Activated CD8-positive, alpha-beta T cell treated with anti-CD3 and anti-CD28 coated beads, Interleukin-2, amount 10 ng/mL, durations not matched to agents 7 days and 5 days (primary cell): ENCODE results near the gene SRMS. TPM values are rescaled to one million over a fixed set of nuclear protein-coding genes. Genes with fewer than 3 reads are reported as not detected.
A peak's percentile ranks its signal among the peaks of the same experiment; 100 is the strongest.

ENCODE experiments used
- ATAC-seq: fragments of 150-1000 bp; cut with Tn5 transposase; one replicate; pipeline ENCODE4 v1.10.0; 2021; ENCODE audit warnings: moderate library complexity
- CTCF ChIA-PET: fragments of 350-600 bp; sonication (Branson Sonifier 250); formaldehyde crosslinking; loops from one replicate; lab custom pipeline; 2021; ENCODE audit warnings: antibody characterized with exemption; lab: Charles Lee
- POLR2A ChIA-PET: fragments of 350-600 bp; sonication (Branson Sonifier 250); formaldehyde crosslinking; loops from one replicate; lab custom pipeline; 2021; ENCODE audit warnings: antibody characterized with exemption; lab: Charles Lee
- DNase-seq: peaks from one replicate; pipeline ENCODE4 v3.0.0-alpha.2; 2020
- H3K27ac Mint-ChIP-seq: one replicate; pipeline ENCODE4 v1.8.0; 2021; ENCODE audit warnings: mild to moderate bottlenecking, mixed read lengths
- H3K27me3 Mint-ChIP-seq: one replicate; pipeline ENCODE4 v1.8.0; 2021; ENCODE audit warnings: low read depth, mixed read lengths
- H3K36me3 Mint-ChIP-seq: one replicate; pipeline ENCODE4 v1.8.0; 2021; ENCODE audit warnings: low read depth, mixed read lengths
- H3K4me1 Mint-ChIP-seq: one replicate; pipeline ENCODE4 v1.8.0; 2021; ENCODE audit warnings: low read depth, mixed read lengths
- H3K4me3 Mint-ChIP-seq: one replicate; pipeline ENCODE4 v1.8.0; 2021; ENCODE audit warnings: mild to moderate bottlenecking, mixed read lengths
- H3K9me3 Mint-ChIP-seq: one replicate; pipeline ENCODE4 v1.8.0; 2022; ENCODE audit warnings: mixed read lengths; ENCODE audit not compliant: insufficient read depth
- total RNA-seq, 2 experiments: library from RNA; stranded (reverse); gene quantifications; one replicate each; pipeline ENCODE4 v1.2.3, GENCODE V29; 2021

SRMS gene
- total RNA-seq, 2 experiments from 2014 or later, result not detected

DNA sequence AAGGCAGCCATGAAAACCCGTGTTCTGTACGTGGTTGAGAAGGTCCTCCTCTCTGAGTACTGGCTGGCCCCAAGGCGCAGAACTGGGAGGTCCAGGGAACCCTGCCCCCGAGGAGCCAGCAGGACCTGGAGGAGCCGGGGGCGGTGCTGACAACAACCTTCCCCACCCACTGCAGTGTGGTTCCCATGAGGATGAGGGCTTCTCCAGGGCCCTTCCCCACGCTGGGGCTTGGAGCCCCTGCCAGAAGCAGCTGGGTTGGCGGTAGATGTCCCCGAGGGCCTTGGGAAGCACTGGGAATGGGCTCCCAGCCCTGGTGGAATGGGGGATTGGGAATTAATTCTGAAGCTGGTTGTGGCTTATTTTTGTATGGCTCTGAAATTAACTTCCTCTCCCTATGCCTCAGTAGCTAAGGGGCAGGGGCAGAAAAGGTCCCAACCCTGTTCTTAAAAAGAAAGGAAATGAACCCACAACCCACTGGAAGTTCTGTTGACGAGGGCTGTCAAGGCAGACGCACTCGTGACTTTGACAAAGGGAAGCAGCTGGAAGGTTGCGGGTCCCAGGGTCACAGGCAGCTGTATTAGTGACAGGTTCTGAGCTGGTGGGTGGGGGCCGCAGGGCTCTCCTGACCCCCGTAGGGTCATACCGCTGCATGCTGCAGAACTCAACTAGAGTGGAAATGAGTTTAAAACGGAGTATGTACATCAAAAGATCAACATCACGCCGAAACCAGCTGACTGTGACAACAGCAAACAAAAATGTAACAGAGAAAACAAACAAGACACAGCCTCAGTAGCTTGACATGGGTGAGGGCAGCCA lies 40.4 kb upstream of the SRMS start:
- POLR2A ChIA-PET, result interaction anchor here (1.0 kb wide), 1 partner anchor 14 kb away, joined by 3 read pairs; the partner anchor contains the start of gene HELZ2
- H3K4me1 Mint-ChIP-seq, result peaks cover 4% of the 10 kb centered on the region
- no peak overlapping the region for H3K27ac Mint-ChIP-seq
- peaks cover 7% of the 10 kb centered on the region for H3K27me3 Mint-ChIP-seq
- CTCF ChIA-PET, result no interaction called here
- no peak for ATAC-seq
- DNase-seq, result no peak
- H3K9me3 Mint-ChIP-seq, result no peaks in the 10 kb centered on the region
- peaks cover 18% of the 10 kb centered on the region for H3K36me3 Mint-ChIP-seq
- no peak overlapping the region for H3K4me3 Mint-ChIP-seq

DNA sequence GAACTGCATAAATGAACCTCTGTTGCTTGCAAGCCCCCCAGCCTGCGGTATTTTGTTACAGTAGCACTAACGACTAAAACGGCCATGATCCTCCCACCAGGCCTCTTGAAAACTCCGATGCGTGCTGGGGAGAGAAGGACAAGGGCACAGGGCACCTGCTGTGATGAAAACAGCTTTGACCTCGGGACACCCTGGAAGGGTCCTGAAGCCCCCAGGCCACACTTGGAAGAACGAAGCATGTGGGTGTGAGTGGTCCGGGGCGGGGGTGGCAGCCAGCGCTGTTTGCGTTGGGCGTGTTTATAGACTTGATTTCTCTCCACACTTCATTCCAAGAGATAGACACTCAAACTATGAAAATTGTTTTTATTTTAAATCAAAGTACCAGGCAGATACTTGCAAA lies 39.7 kb upstream of the SRMS start:
- Mint-ChIP-seq H3K27ac (no peak overlapping the region), H3K36me3 (peaks cover 17% of the 10 kb centered on the region), H3K27me3 (peaks cover 12% of the 10 kb centered on the region), H3K4me1 (peaks cover 4% of the 10 kb centered on the region), H3K9me3 (no peaks in the 10 kb centered on the region), H3K4me3 (no peak overlapping the region)
- POLR2A ChIA-PET, result interaction anchor here (0.6 kb wide), 1 partner anchor 977 kb away, joined by 3 read pairs; no protein-coding TSS in a partner anchor
- DNase-seq (no peak), ATAC-seq (no peak)
- CTCF ChIA-PET, result no interaction called here

DNA sequence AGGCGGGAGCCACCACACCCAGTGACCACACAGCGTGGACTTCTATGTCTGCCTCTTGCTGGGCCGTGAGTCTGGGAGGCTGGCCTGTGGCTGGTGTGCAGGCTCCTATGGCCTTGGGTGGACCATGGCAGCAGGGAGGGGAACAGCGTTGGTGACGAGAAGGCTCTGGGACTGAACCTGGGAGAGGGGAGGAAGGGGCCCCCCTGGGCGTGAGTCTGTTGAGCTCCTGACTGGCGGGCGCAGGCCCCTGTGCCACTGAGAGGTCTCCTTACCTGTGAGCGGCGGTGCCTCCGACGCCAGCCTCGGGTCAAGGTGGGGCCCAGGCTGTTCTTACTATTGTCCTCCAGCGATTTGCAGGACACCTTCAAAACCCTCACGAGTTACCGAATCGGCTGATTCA lies 39.2 kb upstream of the SRMS start:
- no peak for DNase-seq
- Mint-ChIP-seq H3K4me3 (no peak overlapping the region), H3K36me3 (peaks cover 17% of the 10 kb centered on the region), H3K27me3 (peaks cover 12% of the 10 kb centered on the region), H3K27ac (no peak overlapping the region), H3K4me1 (peaks cover 4% of the 10 kb centered on the region), H3K9me3 (no peaks in the 10 kb centered on the region)
- ChIA-PET POLR2A (interaction anchor here (0.6 kb wide), 1 partner anchor 977 kb away, joined by 3 read pairs; no protein-coding TSS in a partner anchor), CTCF (no interaction called here)
- ATAC-seq, result no peak

DNA sequence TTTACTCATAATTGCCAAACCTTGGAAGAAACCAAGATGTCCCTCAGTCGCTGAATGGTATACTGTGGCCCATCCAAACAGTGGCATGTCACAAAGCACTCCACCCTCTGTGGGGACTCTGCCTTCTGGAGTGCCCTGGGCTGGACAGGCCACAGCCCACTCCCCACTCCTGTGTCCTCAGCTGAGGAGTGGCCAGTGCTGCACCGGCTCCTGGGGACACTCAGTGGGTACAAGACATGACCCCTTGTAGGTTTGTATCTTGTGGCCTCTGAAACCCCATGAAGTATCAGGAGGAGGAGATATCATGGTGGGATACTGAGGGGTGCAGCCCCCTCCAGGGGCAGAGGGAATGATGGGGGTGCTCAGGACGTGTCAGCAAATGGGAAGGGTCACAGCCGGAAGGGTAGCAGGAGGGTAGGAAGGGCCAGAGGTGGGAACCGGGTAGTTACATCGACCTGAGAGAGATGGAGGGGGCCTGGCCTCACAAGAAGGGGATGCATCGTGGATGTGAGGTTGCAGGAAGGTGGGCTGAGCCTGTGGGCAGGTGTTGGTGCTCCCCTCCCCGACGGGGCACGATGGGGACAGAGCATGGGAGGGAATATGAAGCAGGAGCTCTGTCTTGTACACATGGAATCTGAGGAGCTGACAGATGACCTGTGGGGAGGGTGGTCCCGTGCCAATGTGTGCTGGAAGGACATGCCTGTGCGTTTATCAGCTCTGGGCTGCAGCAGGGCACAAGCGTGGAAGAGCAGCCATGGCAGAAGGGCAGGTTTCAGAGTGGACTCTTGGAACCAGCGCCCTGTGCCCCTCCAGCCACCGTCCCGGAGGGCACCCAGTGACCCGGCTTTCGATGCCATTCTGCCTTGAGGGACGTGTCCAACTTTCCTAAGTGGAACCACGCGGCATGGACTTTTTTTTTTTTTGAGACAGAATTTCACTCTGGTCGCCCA lies 38.3 kb upstream of the SRMS start:
- Mint-ChIP-seq H3K36me3 (peaks cover 13% of the 10 kb centered on the region), H3K9me3 (no peaks in the 10 kb centered on the region), H3K4me3 (no peak overlapping the region), H3K27ac (no peak overlapping the region), H3K27me3 (peaks cover 14% of the 10 kb centered on the region), H3K4me1 (peaks cover 4% of the 10 kb centered on the region)
- DNase-seq (no peak), ATAC-seq (no peak)
- CTCF ChIA-PET, result no interaction called here
- POLR2A ChIA-PET, result no interaction called here

DNA sequence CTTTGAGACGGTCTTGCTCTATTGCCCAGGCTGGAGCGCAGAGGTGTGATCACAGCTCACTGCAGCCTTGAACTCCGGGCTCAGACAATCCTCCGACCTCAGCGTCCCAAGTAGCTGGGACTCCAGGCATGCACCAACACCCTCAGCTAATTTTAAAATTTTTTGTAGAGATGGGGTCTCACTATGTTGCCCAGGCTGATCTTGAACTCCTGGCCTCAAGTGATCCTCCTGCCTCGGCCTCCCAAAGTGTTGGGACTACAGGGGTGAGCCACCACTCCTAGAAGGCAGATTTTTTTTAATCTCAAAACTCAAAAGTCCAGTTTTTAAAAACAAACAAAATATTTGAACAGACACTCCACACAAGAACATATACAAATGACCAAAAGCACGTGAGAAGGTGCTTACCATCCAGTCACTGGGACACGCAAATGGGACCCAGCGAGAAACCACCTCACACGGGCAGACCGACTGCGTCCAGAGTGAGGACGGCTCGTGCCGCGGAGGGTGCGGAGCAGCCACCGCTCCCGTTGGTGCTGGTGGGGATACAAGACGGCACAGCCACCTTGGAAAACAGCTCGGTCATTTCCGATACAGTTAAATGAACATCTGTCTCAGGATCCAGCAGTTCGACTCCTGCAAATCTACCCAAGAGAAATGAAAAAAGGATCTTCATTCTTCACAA lies 35.0 kb upstream of the SRMS start:
- H3K27ac Mint-ChIP-seq, result no peak overlapping the region
- peaks cover 34% of the 10 kb centered on the region for H3K27me3 Mint-ChIP-seq
- no peaks in the 10 kb centered on the region for H3K4me1 Mint-ChIP-seq
- H3K4me3 Mint-ChIP-seq, result no peak overlapping the region
- ATAC-seq, result no peak
- POLR2A ChIA-PET, result no interaction called here
- no peaks in the 10 kb centered on the region for H3K9me3 Mint-ChIP-seq
- no peaks in the 10 kb centered on the region for H3K36me3 Mint-ChIP-seq
- CTCF ChIA-PET, result interaction anchor here (0.8 to 2.2 kb wide), 2 partner anchors 59 to 187 kb away, joined by 3 to 8 read pairs; no protein-coding TSS in a partner anchor
- no peak for DNase-seq

DNA sequence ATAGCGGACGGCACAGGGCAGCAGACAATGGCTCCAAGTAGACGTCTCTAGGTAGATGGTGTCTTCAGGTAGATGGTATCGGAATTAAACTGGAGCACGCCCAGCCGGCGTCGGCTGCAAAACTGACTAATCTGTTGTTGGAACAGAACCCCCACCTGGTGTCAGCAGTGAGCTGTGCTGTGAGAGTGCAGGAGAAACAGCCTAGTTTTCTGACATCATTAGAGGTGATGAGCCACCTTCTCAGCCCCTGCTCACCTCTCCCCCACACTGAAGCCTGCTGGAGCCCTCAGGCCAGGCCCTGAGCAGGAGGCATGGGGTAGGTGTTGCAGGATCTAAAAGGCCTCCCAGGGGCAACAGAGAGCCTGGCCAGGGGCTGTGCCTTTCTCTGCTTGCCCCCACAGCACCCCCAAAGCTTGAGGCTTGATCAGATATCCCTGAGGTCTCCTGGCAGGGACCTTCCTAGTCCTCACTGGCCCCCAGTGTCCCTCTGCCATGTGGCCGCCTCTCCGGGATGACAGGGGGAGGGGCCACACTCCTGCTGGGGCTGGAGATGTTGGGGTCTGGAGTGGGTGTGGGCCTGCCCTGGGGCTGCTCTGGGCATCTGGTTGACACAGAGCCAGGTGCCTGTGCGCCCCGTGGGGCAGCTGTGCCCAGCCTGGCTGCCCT lies 33.4 kb upstream of the SRMS start:
- ChIA-PET POLR2A (interaction anchor here (0.7 kb wide), 1 partner anchor 315 kb away, joined by 3 read pairs; no protein-coding TSS in a partner anchor), CTCF (interaction anchor here (2.2 kb wide), 1 partner anchor 60 kb away, joined by 8 read pairs; no protein-coding TSS in a partner anchor)
- Mint-ChIP-seq H3K4me3 (no peak overlapping the region), H3K27ac (no peak overlapping the region), H3K27me3 (peaks cover 39% of the 10 kb centered on the region), H3K9me3 (no peaks in the 10 kb centered on the region), H3K4me1 (no peaks in the 10 kb centered on the region), H3K36me3 (no peaks in the 10 kb centered on the region)
- DNase-seq, result peak; percentile 77
- ATAC-seq, result peak; percentile 88

DNA sequence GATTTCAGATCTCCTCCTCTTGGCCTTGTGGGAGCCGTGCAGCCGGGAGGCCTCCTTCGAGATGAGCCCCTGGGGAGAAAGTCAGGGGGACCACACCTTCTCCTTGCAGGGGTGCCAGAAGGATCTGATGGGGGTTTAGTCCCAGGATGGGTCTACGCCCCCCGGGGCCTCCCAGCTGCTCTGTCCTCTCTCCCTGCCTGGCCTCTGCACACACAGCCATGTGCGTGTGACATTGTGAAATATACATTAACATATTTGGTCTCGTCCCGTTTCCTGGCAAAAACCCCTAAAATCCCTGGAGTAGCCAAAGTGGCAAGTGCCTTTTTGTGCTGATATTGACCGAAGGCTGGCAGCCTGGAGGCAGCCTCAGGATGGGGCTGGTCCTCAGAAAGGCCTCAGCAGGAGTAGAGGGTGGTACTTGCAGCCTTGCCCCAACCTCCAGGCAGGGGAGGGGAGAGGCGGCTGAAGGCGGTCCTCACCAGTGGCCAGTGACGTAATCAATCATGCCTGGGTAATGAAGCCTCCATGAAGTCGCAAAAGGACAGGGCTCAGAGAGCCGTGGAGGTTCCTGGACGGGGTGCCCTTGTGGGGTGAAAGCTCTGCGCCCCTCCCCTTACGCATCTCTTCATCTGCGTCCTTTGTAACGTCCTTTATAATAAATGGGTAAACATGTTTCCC lies 31.6 kb upstream of the SRMS start:
- peaks cover 1% of the 10 kb centered on the region for H3K4me1 Mint-ChIP-seq
- peaks cover 39% of the 10 kb centered on the region for H3K27me3 Mint-ChIP-seq
- no peak overlapping the region for H3K27ac Mint-ChIP-seq
- POLR2A ChIA-PET, result no interaction called here
- DNase-seq, result no peak
- no peak for ATAC-seq
- CTCF ChIA-PET, result interaction anchor here (1.1 kb wide), 1 partner anchor 63 kb away, joined by 4 read pairs; no protein-coding TSS in a partner anchor
- H3K9me3 Mint-ChIP-seq, result no peaks in the 10 kb centered on the region
- no peaks in the 10 kb centered on the region for H3K36me3 Mint-ChIP-seq
- H3K4me3 Mint-ChIP-seq, result no peak overlapping the region

DNA sequence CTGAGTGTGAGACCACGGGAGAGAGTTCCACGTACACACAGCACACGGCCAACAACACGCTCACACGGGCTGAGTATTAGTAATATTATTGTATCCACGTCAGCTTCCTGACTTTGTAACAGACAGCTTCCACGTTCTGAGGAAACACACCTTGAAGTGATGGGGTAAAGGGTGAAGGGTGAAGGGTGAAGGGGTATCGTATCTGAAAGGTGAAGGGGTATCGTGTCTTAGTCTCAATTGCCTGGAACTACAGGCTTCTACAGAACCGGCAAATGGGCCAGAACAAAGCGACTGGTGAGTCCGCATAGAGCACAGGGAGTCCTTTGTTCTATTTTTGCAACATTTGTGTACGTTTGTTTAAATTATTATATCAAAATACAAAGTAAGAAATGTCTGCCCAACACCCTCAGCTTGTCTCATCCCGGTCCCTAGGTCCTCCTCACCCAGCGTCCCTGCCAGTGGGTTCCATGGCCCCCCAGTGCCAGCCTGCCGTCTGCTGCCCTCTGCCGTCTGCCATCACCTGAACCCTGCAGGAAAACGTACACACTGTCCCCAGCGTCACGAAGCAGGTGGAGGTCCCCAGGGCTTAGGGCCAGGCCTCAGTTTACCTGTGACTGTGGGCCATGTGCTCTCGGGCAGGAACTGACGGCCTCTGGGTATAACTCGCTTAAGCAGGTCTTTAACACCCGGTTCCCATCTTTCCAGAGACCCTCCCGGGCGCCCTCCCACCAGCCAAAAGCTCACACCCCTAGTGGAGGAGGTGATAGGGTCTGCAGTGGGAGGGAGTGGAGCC lies 30.9 kb upstream of the SRMS start:
- H3K4me3 Mint-ChIP-seq, result no peak overlapping the region
- H3K27ac Mint-ChIP-seq, result no peak overlapping the region
- H3K27me3 Mint-ChIP-seq, result peaks cover 39% of the 10 kb centered on the region
- H3K4me1 Mint-ChIP-seq, result peaks cover 1% of the 10 kb centered on the region
- ChIA-PET POLR2A (no interaction called here), CTCF (interaction anchor here (1.0 kb wide), 1 partner anchor 39 kb away, joined by 4 read pairs; no protein-coding TSS in a partner anchor)
- DNase-seq (no peak), ATAC-seq (no peak)
- H3K36me3 Mint-ChIP-seq, result no peaks in the 10 kb centered on the region
- H3K9me3 Mint-ChIP-seq, result no peaks in the 10 kb centered on the region

DNA sequence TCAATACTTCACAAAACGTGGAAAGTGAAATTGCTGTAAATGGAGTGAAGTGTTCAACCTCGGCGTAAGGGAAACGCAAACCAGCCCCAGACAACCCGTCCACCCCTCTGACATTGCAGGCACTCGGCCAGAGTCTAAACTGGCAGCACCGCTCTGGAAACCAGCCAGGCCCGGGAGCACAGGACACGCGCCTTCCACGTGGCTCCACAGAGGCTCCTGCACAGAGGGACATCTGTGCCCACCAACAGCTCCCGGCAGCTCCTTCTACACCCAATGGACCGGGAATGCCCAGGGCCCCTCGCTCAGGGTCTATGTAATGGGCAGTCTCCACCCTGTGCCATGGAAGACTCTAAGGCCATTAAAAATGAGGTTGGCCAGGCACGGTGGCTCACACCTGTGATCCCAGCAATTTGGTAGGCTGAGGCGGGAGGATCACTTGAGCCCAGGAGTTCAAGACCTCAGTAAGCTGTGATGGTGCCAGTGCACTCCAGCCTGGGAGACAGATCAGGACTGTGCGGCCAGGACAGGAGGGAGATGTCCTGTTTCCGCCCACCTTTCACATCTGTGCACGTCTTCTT lies 29.9 kb upstream of the SRMS start:
- no peak overlapping the region for H3K27ac Mint-ChIP-seq
- no peak for ATAC-seq
- peaks cover 1% of the 10 kb centered on the region for H3K4me1 Mint-ChIP-seq
- H3K9me3 Mint-ChIP-seq, result no peaks in the 10 kb centered on the region
- H3K36me3 Mint-ChIP-seq, result no peaks in the 10 kb centered on the region
- POLR2A ChIA-PET, result no interaction called here
- CTCF ChIA-PET, result interaction anchor here (1.0 kb wide), 1 partner anchor 38 kb away, joined by 4 read pairs; no protein-coding TSS in a partner anchor
- peaks cover 31% of the 10 kb centered on the region for H3K27me3 Mint-ChIP-seq
- no peak for DNase-seq
- no peak overlapping the region for H3K4me3 Mint-ChIP-seq

DNA sequence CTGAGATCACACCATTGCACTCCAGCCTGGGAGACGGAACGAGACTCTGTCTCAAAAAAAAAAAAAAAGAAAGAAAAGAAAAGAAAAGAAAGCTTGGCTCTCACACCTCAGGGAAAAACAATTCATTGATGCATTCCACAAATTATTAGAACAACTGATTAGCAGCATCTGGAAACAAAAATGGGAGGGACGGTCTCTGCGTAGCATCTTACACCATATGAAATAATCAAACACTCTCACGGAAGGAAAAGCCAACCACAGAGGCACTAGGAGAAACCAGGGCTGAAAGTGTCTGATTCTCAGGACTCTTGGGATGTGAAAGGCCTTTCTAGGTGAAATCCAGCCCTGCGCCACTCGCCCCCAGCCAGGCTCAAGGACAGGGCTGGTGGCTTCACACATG lies 28.8 kb upstream of the SRMS start:
- peaks cover 29% of the 10 kb centered on the region for H3K27me3 Mint-ChIP-seq
- ATAC-seq, result no peak
- peaks cover 1% of the 10 kb centered on the region for H3K4me1 Mint-ChIP-seq
- ChIA-PET CTCF (no interaction called here), POLR2A (no interaction called here)
- no peak overlapping the region for H3K4me3 Mint-ChIP-seq
- no peak overlapping the region for H3K27ac Mint-ChIP-seq
- no peaks in the 10 kb centered on the region for H3K36me3 Mint-ChIP-seq
- H3K9me3 Mint-ChIP-seq, result no peaks in the 10 kb centered on the region
- DNase-seq, result no peak
